Memory B cell (primary cell): ENCODE data around the gene TCHP.

Source experiments
- ATAC-seq: fragments of 150-1000 bp; cut with Tn5 transposase; 2 replicates; pipeline ENCODE4 v1.10.0; 2021; ENCODE audit warnings: low read depth, mild to moderate bottlenecking, moderate library complexity
- DNase-seq, 2 donors: peaks; one replicate each; pipeline ENCODE4 v3.0.0; 2022; ENCODE audit warnings: low spot score in 2 of 2
- H3K27ac Mint-ChIP-seq: one replicate; pipeline ENCODE4 v1.8.0; 2022; ENCODE audit warnings: mild to moderate bottlenecking, moderate library complexity, mixed read lengths
- H3K27me3 Mint-ChIP-seq: one replicate; pipeline ENCODE4 v1.8.0; 2022; ENCODE audit warnings: mixed read lengths
- H3K36me3 Mint-ChIP-seq: one replicate; pipeline ENCODE4 v1.8.0; 2022; ENCODE audit warnings: mild to moderate bottlenecking, mixed read lengths
- H3K4me1 Mint-ChIP-seq: one replicate; pipeline ENCODE4 v1.8.0; 2022; ENCODE audit warnings: mixed read lengths
- H3K4me3 Mint-ChIP-seq: one replicate; pipeline ENCODE4 v1.8.0; 2022; ENCODE audit warnings: mild to moderate bottlenecking, moderate library complexity, mixed read lengths
- H3K9me3 Mint-ChIP-seq: one replicate; pipeline ENCODE4 v1.8.0; 2022; ENCODE audit warnings: mixed read lengths

Gene TCHP

GRCh38 chr12:109944561-109945359, 44.7 kb downstream of the TCHP start:
- H3K36me3 Mint-ChIP-seq, result peaks cover 23% of the 10 kb centered on the region
- ATAC-seq, result no peak
- no peak overlapping the region for H3K27ac Mint-ChIP-seq
- peaks cover 14% of the 10 kb centered on the region for H3K4me1 Mint-ChIP-seq
- no peaks in the 10 kb centered on the region for H3K9me3 Mint-ChIP-seq
- no peak for DNase-seq
- H3K27me3 Mint-ChIP-seq, result no peaks in the 10 kb centered on the region
- H3K4me3 Mint-ChIP-seq, result no peak overlapping the region

GRCh38 chr12:109946505-109946904, 46.4 kb downstream of the TCHP start:
- peaks cover 12% of the 10 kb centered on the region for H3K4me1 Mint-ChIP-seq
- H3K27me3 Mint-ChIP-seq, result no peaks in the 10 kb centered on the region
- H3K4me3 Mint-ChIP-seq, result no peak overlapping the region
- H3K27ac Mint-ChIP-seq, result peak overlapping the region; percentile 76
- DNase-seq (no peak), ATAC-seq (no peak)
- no peaks in the 10 kb centered on the region for H3K9me3 Mint-ChIP-seq
- H3K36me3 Mint-ChIP-seq, result peaks cover 28% of the 10 kb centered on the region

- no peaks in the 10 kb centered on the region for H3K9me3 Mint-ChIP-seq
- ATAC-seq (no peak), DNase-seq (no peak)
- H3K4me3 Mint-ChIP-seq, result no peak overlapping the region
- peaks cover 30% of the 10 kb centered on the region for H3K36me3 Mint-ChIP-seq
- H3K27me3 Mint-ChIP-seq, result no peaks in the 10 kb centered on the region
- H3K27ac Mint-ChIP-seq, result peak overlapping the region; percentile 76
- H3K4me1 Mint-ChIP-seq, result peaks cover 12% of the 10 kb centered on the region
Observed at GRCh38 chr12:109946913-109947312, 46.8 kb downstream of the TCHP start.

- peaks cover 17% of the 10 kb centered on the region for H3K4me1 Mint-ChIP-seq
- no peaks in the 10 kb centered on the region for H3K9me3 Mint-ChIP-seq
- H3K36me3 Mint-ChIP-seq, result peaks cover 36% of the 10 kb centered on the region
- no peaks in the 10 kb centered on the region for H3K27me3 Mint-ChIP-seq
- peak; percentile 31 for ATAC-seq
- H3K4me3 Mint-ChIP-seq, result no peak overlapping the region
- H3K27ac Mint-ChIP-seq, result peak overlapping the region; percentile 76
- no peak for DNase-seq
Observed at GRCh38 chr12:109947521-109947920, 47.4 kb downstream of the TCHP start.

GRCh38 chr12:109948368-109948767, 48.3 kb downstream of the TCHP start:
- Mint-ChIP-seq H3K27me3 (no peaks in the 10 kb centered on the region), H3K4me3 (no peak overlapping the region), H3K4me1 (peaks cover 23% of the 10 kb centered on the region), H3K9me3 (no peaks in the 10 kb centered on the region), H3K36me3 (peaks cover 37% of the 10 kb centered on the region), H3K27ac (peak overlapping the region; percentile 76)
- no peak for ATAC-seq
- no peak for DNase-seq

- no peak for DNase-seq
- H3K27me3 Mint-ChIP-seq, result no peaks in the 10 kb centered on the region
- H3K27ac Mint-ChIP-seq, result peak overlapping the region; percentile 41
- H3K9me3 Mint-ChIP-seq, result no peaks in the 10 kb centered on the region
- peaks cover 25% of the 10 kb centered on the region for H3K4me1 Mint-ChIP-seq
- H3K4me3 Mint-ChIP-seq, result no peak overlapping the region
- H3K36me3 Mint-ChIP-seq, result peaks cover 39% of the 10 kb centered on the region
- no peak for ATAC-seq
Observed at GRCh38 chr12:109949089-109949488, 49.0 kb downstream of the TCHP start.

GRCh38 chr12:109950625-109951024, 50.6 kb downstream of the TCHP start:
- Mint-ChIP-seq H3K4me3 (no peak overlapping the region), H3K4me1 (peaks cover 25% of the 10 kb centered on the region), H3K9me3 (no peaks in the 10 kb centered on the region), H3K27ac (peak overlapping the region; percentile 17), H3K27me3 (no peaks in the 10 kb centered on the region), H3K36me3 (peaks cover 38% of the 10 kb centered on the region)
- DNase-seq (no peak), ATAC-seq (no peak)

- ATAC-seq (no peak), DNase-seq (no peak)
- H3K27ac Mint-ChIP-seq, result peak overlapping the region; percentile 71
- H3K4me3 Mint-ChIP-seq, result no peak overlapping the region
- no peaks in the 10 kb centered on the region for H3K27me3 Mint-ChIP-seq
- no peaks in the 10 kb centered on the region for H3K9me3 Mint-ChIP-seq
- H3K36me3 Mint-ChIP-seq, result peaks cover 39% of the 10 kb centered on the region
- H3K4me1 Mint-ChIP-seq, result peaks cover 25% of the 10 kb centered on the region
Observed at GRCh38 chr12:109951136-109951535, 51.1 kb downstream of the TCHP start.

- no peaks in the 10 kb centered on the region for H3K9me3 Mint-ChIP-seq
- H3K36me3 Mint-ChIP-seq, result peaks cover 35% of the 10 kb centered on the region
- no peak overlapping the region for H3K4me3 Mint-ChIP-seq
- peak overlapping the region; percentile 71 for H3K27ac Mint-ChIP-seq
- peaks cover 25% of the 10 kb centered on the region for H3K4me1 Mint-ChIP-seq
- DNase-seq (no peak), ATAC-seq (no peak)
- H3K27me3 Mint-ChIP-seq, result no peaks in the 10 kb centered on the region
Observed at GRCh38 chr12:109951751-109952150, 51.7 kb downstream of the TCHP start.

GRCh38 chr12:109952160-109952858, 52.2 kb downstream of the TCHP start:
- Mint-ChIP-seq H3K27me3 (no peaks in the 10 kb centered on the region), H3K4me3 (peak overlapping the region; percentile 1), H3K36me3 (peaks cover 32% of the 10 kb centered on the region), H3K4me1 (peaks cover 21% of the 10 kb centered on the region), H3K27ac (peak overlapping the region; percentile 76), H3K9me3 (no peaks in the 10 kb centered on the region)
- DNase-seq, result peak in 1 of 2 donors; percentile 32
- ATAC-seq, result peak; percentile 95

- peak overlapping the region; percentile 76 for H3K27ac Mint-ChIP-seq
- peaks cover 17% of the 10 kb centered on the region for H3K4me1 Mint-ChIP-seq
- no peaks in the 10 kb centered on the region for H3K27me3 Mint-ChIP-seq
- peak overlapping the region; percentile 1 for H3K4me3 Mint-ChIP-seq
- no peaks in the 10 kb centered on the region for H3K9me3 Mint-ChIP-seq
- no peak for DNase-seq
- ATAC-seq, result no peak
- H3K36me3 Mint-ChIP-seq, result peaks cover 33% of the 10 kb centered on the region
Observed at GRCh38 chr12:109952873-109953272, 52.8 kb downstream of the TCHP start.

GRCh38 chr12:109953656-109954055, 53.6 kb downstream of the TCHP start:
- peaks cover 13% of the 10 kb centered on the region for H3K4me1 Mint-ChIP-seq
- peak overlapping the region; percentile 76 for H3K27ac Mint-ChIP-seq
- no peaks in the 10 kb centered on the region for H3K9me3 Mint-ChIP-seq
- no peaks in the 10 kb centered on the region for H3K27me3 Mint-ChIP-seq
- ATAC-seq (no peak), DNase-seq (no peak)
- peaks cover 28% of the 10 kb centered on the region for H3K36me3 Mint-ChIP-seq
- H3K4me3 Mint-ChIP-seq, result no peak overlapping the region

GRCh38 chr12:109958374-109958773, 58.3 kb downstream of the TCHP start:
- H3K36me3 Mint-ChIP-seq, result peaks cover 23% of the 10 kb centered on the region
- DNase-seq (no peak), ATAC-seq (no peak)
- no peaks in the 10 kb centered on the region for H3K9me3 Mint-ChIP-seq
- H3K27ac Mint-ChIP-seq, result no peak overlapping the region
- H3K4me1 Mint-ChIP-seq, result peaks cover 2% of the 10 kb centered on the region
- no peak overlapping the region for H3K4me3 Mint-ChIP-seq
- no peaks in the 10 kb centered on the region for H3K27me3 Mint-ChIP-seq

- H3K9me3 Mint-ChIP-seq, result no peaks in the 10 kb centered on the region
- H3K4me3 Mint-ChIP-seq, result no peak overlapping the region
- no peak overlapping the region for H3K27ac Mint-ChIP-seq
- H3K4me1 Mint-ChIP-seq, result peaks cover 5% of the 10 kb centered on the region
- ATAC-seq (no peak), DNase-seq (no peak)
- no peaks in the 10 kb centered on the region for H3K27me3 Mint-ChIP-seq
- peaks cover 26% of the 10 kb centered on the region for H3K36me3 Mint-ChIP-seq
Observed at GRCh38 chr12:109959411-109960093, 59.5 kb downstream of the TCHP start.
